ENCODE measurements around the gene ATP2B2. TPM values are rescaled to one million over a fixed set of nuclear protein-coding genes. Genes with fewer than 3 reads are reported as not detected.

Gene ATP2B2
- polyA plus RNA-seq, 2 of the 4 experiments (the other 2 are of a cell fraction), result 0.03 to 0.04 TPM

DNA sequence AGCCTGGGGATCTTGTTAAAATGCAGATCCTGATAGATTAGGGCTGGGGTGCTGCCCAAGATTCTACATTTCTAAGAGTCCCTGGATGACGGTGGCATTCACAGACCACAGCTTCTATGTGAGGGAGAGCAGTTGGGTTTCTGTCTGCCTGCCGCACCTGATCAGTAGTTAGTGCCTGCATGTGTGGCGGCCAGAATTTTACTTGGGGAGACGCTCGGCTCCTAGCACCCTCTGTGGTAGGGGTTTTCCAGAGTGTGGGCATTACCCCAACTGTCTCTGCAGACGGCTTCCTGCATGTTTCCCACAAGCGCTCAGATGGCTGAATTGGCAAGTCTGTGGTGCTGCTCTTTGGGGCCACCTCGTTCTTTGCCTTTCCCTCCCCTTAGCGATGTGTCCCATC lies 220.9 kb downstream of the ATP2B2 start:
- ChIA-PET CTCF (interaction anchor here (0.9 to 2.0 kb wide), 3 partner anchors 9 to 37 kb away, joined by 3 to 14 read pairs (median 4); no protein-coding TSS in a partner anchor), POLR2A (interaction anchor here (0.9 kb wide), 1 partner anchor 143 kb away, joined by 3 read pairs; the partner anchor contains the start of gene VHL)
- no peaks in the 10 kb centered on the region for H3K9me3 ChIP-seq
- no peak overlapping the region for H3K27ac ChIP-seq
- 93% methylated on average over 9 of the region's 9 CpGs for WGBS (ENCODE audit: missing lambda C conversion rate)
- no peak overlapping the region for H3K4me2 ChIP-seq
- FAIRE-seq (no peak), ATAC-seq (no peak), DNase-seq (ENCODE audit: low read depth in 1 of 2, low spot score in 1 of 2) (no peak)
- H3K4me1 ChIP-seq, result no peaks in the 10 kb centered on the region
- H3K4me3 ChIP-seq, result no peak overlapping the region
- no peak for TF ChIP-seq KDM5A (IDR thresholded peaks at IDR 0.05)
- no peak for TF ChIP-seq NR3C1 (IDR thresholded peaks at IDR 0.05)
- no peak for TF ChIP-seq ZFP36 (IDR thresholded peaks at IDR 0.05; ENCODE audit: borderline replicate concordance, partially characterized antibody)
- no peak for TF ChIP-seq RFX5 (IDR thresholded peaks at IDR 0.05)

DNA sequence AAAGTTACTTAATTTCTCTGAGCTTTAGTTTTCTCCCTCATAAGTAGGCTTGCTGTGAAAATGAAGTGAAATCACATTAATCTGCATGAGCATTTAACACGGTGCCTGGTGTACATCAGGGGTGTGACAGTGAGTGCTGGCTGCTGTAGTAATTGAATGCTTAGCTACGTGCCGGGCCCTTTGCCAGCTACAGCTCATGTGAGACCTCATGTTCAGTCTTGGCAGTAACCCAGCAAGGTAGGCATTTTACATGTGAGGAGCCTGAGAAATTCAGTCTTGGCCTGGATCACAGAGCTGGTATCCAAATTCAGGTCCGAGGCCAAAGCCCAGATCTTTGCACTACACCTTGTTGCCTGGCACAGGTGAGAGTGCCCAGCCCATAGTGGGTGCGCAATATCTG lies 221.7 kb downstream of the ATP2B2 start:
- ChIA-PET CTCF (interaction anchor here (0.6 to 2.0 kb wide), 5 partner anchors 9 to 350 kb away, joined by 4 to 14 read pairs (median 4); partner anchors contain the start of gene CRELD1), POLR2A (interaction anchor here (0.6 to 0.9 kb wide), 2 partner anchors 9 to 142 kb away, joined by 3 to 6 read pairs; partner anchors contain the start of gene VHL)
- no peak for DNase-seq (ENCODE audit: low read depth in 1 of 2, low spot score in 1 of 2)
- FAIRE-seq, result no peak
- WGBS (ENCODE audit: missing lambda C conversion rate), result 94% methylated on average over 5 of the region's 5 CpGs
- Histone ChIP-seq H3K4me1 (no peaks in the 10 kb centered on the region), H3K27ac (no peak overlapping the region), H3K4me2 (no peak overlapping the region), H3K4me3 (no peak overlapping the region), H3K9me3 (no peaks in the 10 kb centered on the region)
- TF ChIP-seq, protein P1, sequence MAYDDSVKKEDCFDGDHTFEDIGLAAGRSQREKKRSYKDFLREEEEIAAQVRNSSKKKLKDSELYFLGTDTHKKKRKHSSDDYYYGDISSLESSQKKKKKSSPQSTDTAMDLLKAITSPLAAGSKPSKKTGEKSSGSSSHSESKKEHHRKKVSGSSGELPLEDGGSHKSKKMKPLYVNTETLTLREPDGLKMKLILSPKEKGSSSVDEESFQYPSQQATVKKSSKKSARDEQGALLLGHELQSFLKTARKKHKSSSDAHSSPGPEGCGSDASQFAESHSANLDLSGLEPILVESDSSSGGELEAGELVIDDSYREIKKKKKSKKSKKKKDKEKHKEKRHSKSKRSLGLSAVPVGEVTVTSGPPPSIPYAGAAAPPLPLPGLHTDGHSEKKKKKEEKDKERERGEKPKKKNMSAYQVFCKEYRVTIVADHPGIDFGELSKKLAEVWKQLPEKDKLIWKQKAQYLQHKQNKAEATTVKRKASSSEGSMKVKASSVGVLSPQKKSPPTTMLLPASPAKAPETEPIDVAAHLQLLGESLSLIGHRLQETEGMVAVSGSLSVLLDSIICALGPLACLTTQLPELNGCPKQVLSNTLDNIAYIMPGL (CRISPR knock-in tag; IDR thresholded peaks at IDR 0.05; ENCODE audit: borderline replicate concordance), result no peak
- TF ChIP-seq CHD4 (IDR thresholded peaks at IDR 0.05; ENCODE audit: borderline replicate concordance), result no peak
- no peak for TF ChIP-seq GATA3 (IDR thresholded peaks at IDR 0.05; ENCODE audit: borderline replicate concordance)
- TF ChIP-seq MYC (IDR thresholded peaks at IDR 0.05; ENCODE audit: borderline replicate concordance, low read length), result no peak
- no peak for TF ChIP-seq RAD21 (conservative IDR thresholded peaks at IDR 0.05 in 1 of 2, IDR thresholded peaks at IDR 0.05 in 1 of 2)
- no peak for TF ChIP-seq JUNB (IDR thresholded peaks at IDR 0.05)
- no peak for TF ChIP-seq TFCP2L1 (CRISPR knock-in tag; IDR thresholded peaks at IDR 0.05)
- no peak for TF ChIP-seq CEBPB (IDR thresholded peaks at IDR 0.05)
- TF ChIP-seq, protein P2, sequence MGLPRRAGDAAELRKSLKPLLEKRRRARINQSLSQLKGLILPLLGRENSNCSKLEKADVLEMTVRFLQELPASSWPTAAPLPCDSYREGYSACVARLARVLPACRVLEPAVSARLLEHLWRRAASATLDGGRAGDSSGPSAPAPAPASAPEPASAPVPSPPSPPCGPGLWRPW (IDR thresholded peaks at IDR 0.05), result no peak
- TF ChIP-seq HDAC2 (IDR thresholded peaks at IDR 0.05), result no peak
- no peak for TF ChIP-seq ZNF302 (CRISPR knock-in tag; IDR thresholded peaks at IDR 0.05)
- TF ChIP-seq HOXB13 (CRISPR knock-in tag; IDR thresholded peaks at IDR 0.05; ENCODE audit: low read depth), result no peak
- no peak for TF ChIP-seq FOXS1 (CRISPR knock-in tag; IDR thresholded peaks at IDR 0.05)
- TF ChIP-seq CBX2 (IDR thresholded peaks at IDR 0.05; ENCODE audit: borderline replicate concordance, low read depth), result no peak
- no peak for TF ChIP-seq RNF2 (IDR thresholded peaks at IDR 0.05; ENCODE audit: borderline replicate concordance, low read depth)
- no peak for TF ChIP-seq EP300 (IDR thresholded peaks at IDR 0.05)
- ATAC-seq, result no peak

DNA sequence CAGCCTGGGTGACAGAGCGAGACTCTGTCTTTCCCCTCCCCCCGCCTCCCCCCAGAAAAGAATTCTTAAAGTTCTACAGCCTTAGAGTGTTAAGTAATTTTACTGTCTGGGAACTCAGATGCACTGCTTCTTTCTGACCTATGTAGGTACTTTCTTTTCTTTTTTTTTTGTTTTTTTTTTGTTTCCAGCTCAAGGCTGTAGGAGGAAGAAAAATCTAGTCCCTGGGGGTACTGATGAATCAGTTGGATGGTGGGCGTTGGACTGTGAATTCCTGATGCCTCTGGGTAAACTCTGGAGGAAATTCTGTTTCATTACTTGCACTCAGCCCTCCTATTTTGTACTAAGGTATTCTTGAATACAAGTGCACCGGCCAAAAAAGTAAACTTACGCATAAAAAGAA lies 223.4 kb downstream of the ATP2B2 start:
- FAIRE-seq, result no peak
- Histone ChIP-seq H3K9me3 (no peaks in the 10 kb centered on the region), H3K4me2 (no peak overlapping the region), H3K4me3 (no peak overlapping the region), H3K27ac (no peak overlapping the region), H3K4me1 (no peaks in the 10 kb centered on the region)
- DNase-seq (ENCODE audit: low read depth in 1 of 2, low spot score in 1 of 2), result no peak
- CTCF ChIA-PET, result interaction anchor here (0.7 to 2.6 kb wide), 5 partner anchors 10 to 114 kb away, joined by 3 to 16 read pairs (median 3); partner anchors contain the start of gene GHRL
- TF ChIP-seq GATA3 (IDR thresholded peaks at IDR 0.05; ENCODE audit: borderline replicate concordance) (no peak), POLR2AphosphoS2 (conservative IDR thresholded peaks at IDR 0.05; ENCODE audit: low read length) (no peak), EHMT2 (IDR thresholded peaks at IDR 0.05; ENCODE audit: low read depth) (no peak), RAD21 (conservative IDR thresholded peaks at IDR 0.05 in 1 of 2, IDR thresholded peaks at IDR 0.05 in 1 of 2) (no peak), CBX2 (IDR thresholded peaks at IDR 0.05; ENCODE audit: borderline replicate concordance, low read depth) (no peak), POLR2A (IDR thresholded peaks at IDR 0.05; ENCODE audit: low read length) (no peak), MAFK (IDR thresholded peaks at IDR 0.05; ENCODE audit: partially characterized antibody) (no peak), KDM5A (IDR thresholded peaks at IDR 0.05) (no peak)
- TF ChIP-seq, protein P3, sequence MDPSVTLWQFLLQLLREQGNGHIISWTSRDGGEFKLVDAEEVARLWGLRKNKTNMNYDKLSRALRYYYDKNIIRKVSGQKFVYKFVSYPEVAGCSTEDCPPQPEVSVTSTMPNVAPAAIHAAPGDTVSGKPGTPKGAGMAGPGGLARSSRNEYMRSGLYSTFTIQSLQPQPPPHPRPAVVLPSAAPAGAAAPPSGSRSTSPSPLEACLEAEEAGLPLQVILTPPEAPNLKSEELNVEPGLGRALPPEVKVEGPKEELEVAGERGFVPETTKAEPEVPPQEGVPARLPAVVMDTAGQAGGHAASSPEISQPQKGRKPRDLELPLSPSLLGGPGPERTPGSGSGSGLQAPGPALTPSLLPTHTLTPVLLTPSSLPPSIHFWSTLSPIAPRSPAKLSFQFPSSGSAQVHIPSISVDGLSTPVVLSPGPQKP (IDR thresholded peaks at IDR 0.05; ENCODE audit: low read depth, low read length), result no peak
- TF ChIP-seq, protein P4, sequence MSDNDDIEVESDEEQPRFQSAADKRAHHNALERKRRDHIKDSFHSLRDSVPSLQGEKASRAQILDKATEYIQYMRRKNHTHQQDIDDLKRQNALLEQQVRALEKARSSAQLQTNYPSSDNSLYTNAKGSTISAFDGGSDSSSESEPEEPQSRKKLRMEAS (IDR thresholded peaks at IDR 0.05), result no peak
- POLR2A ChIA-PET, result no interaction called here
- no peak for ATAC-seq
- 83% methylated on average over 4 of the region's 5 CpGs for WGBS (ENCODE audit: missing lambda C conversion rate)
